Panc1 (cell line): ENCODE measurements around the gene CBARP. TPM values are rescaled to one million over a fixed set of nuclear protein-coding genes. Genes with fewer than 3 reads are reported as not detected.

ENCODE experiments used
- ATAC-seq: fragments of 200-7000 bp; cut with Tn5 transposase; 2 replicates; pipeline ENCODE4 v1.9.1; 2020; ENCODE audit warnings: mild to moderate bottlenecking, moderate library complexity
- BruUV-seq: library from RNA; stranded (reverse); fragments of 400-500 nt; replicated peaks from 2 replicates; lab custom pipeline; 2021; lab: Mats Ljungman, UMichigan
- CTCF ChIA-PET: fragments of 300-600 bp; sonication (Branson Sonifier 250); formaldehyde crosslinking; loops from one replicate; lab custom pipeline; 2022; ENCODE audit warnings: antibody characterized with exemption; lab: Charles Lee
- POLR2A ChIA-PET: fragments of 300-600 bp; sonication (Branson Sonifier 250); formaldehyde crosslinking; loops from one replicate; lab custom pipeline; 2022; ENCODE audit warnings: antibody characterized with exemption; lab: Charles Lee
- DNase-seq: peaks from one replicate; pipeline ENCODE4 v3.0.0-alpha.2; 2010; ENCODE audit warnings: low read depth, low spot score
- H3K27ac ChIP-seq: 2 replicates; pipeline ENCODE4 v1.5.1; 2011; ENCODE audit warnings: mild to moderate bottlenecking, low read length, inconsistent platforms
- H3K27me3 ChIP-seq: fragments of 200-500 bp; sonication (Bioruptor generic); 2 replicates; pipeline ENCODE4 v1.6.0; 2014; ENCODE audit warnings: low read length, inconsistent platforms; ENCODE audit not compliant: control insufficient read depth, insufficient read depth
- H3K36me3 ChIP-seq: fragments of 200-500 bp; sonication (Bioruptor generic); 2 replicates; pipeline ENCODE4 v1.5.1; 2014; ENCODE audit warnings: inconsistent platforms, mild to moderate bottlenecking, low read length, moderate library complexity; ENCODE audit not compliant: control insufficient read depth, insufficient read depth
- H3K4me1 ChIP-seq: 2 replicates; pipeline ENCODE4 v1.5.1; 2011; ENCODE audit warnings: inconsistent platforms, mild to moderate bottlenecking, low read length, moderate library complexity; ENCODE audit not compliant: control insufficient read depth, insufficient read depth
- H3K4me3 ChIP-seq, 2 experiments: 2 replicates each; pipeline ENCODE4 v1.5.1; 2011 to 2012; ENCODE audit warnings: low read depth in 2 of 2, low read length in 2 of 2, mild to moderate bottlenecking in 2 of 2, inconsistent platforms in 1 of 2, moderate library complexity in 1 of 2
- H3K9me3 ChIP-seq: fragments of 200-500 bp; sonication (Bioruptor generic); 2 replicates; pipeline ENCODE4 v1.5.1; 2014; ENCODE audit warnings: low read depth, mild to moderate bottlenecking, inconsistent platforms, low read length, moderate library complexity; ENCODE audit not compliant: control insufficient read depth, insufficient read depth
- CTCF ChIP-seq: fragments of 450-650 bp; IDR thresholded peaks from 2 replicates; pipeline ENCODE4 v1.5.1; 2017; ENCODE audit warnings: mild to moderate bottlenecking
- POLR2AphosphoS5 ChIP-seq: IDR thresholded peaks from 2 replicates; pipeline ENCODE4 v1.6.1; 2012; ENCODE audit warnings: mild to moderate bottlenecking, low read depth, low read length, moderate library complexity
- REST ChIP-seq, 2 experiments: IDR thresholded peaks; 2 replicates each; pipeline ENCODE4 v1.6.1; 2011 to 2012; ENCODE audit warnings: low read depth in 2 of 2, control low read depth in 1 of 2, low read length in 1 of 2, mild to moderate bottlenecking in 1 of 2, moderate library complexity in 1 of 2; ENCODE audit not compliant: insufficient read depth in 1 of 2
- SIN3A ChIP-seq: IDR thresholded peaks from 2 replicates; pipeline ENCODE4 v1.6.1; 2012; ENCODE audit warnings: low read depth, mild to moderate bottlenecking, low read length, moderate library complexity, borderline replicate concordance; ENCODE audit not compliant: insufficient read depth
- TCF7L2 ChIP-seq: IDR thresholded peaks from 2 replicates; pipeline ENCODE4 v1.6.1; 2011; ENCODE audit warnings: mild to moderate bottlenecking, low read depth, low read length, inconsistent platforms
- in situ Hi-C: cut with HindIII; loops from 2 replicates; pipeline ENCODE4 v1.10.0; 2016; ENCODE audit warnings: low sequenced_read_pairs, low pct_unique_long_range_greater_than_20kb
- intact Hi-C: fragments of 100-400 bp; cut with micrococcal nuclease; formaldehyde crosslinking; loops from one replicate; pipeline ENCODE4 v1.10.0; 2022; ENCODE audit not compliant: unreplicated experiment
- total RNA-seq: library from RNA; stranded (reverse); gene quantifications from one replicate; pipeline ENCODE4 v1.2.1, GENCODE V29; 2021; ENCODE audit not compliant: unreplicated experiment

Gene CBARP
- total RNA-seq, 1 experiment from 2014 or later, result 14.5 TPM

GRCh38 chr19:1263188-1263587 lies 25.4 kb upstream of the CBARP start:
- no TSS peak for BruUV-seq
- Histone ChIP-seq H3K27ac (peak overlapping the region; percentile 95), H3K9me3 (no peaks in the 10 kb centered on the region), H3K4me1 (peaks cover 52% of the 10 kb centered on the region), H3K4me3 (no peak overlapping the region), H3K36me3 (no peaks in the 10 kb centered on the region; the same call in 1 of the 2 replicates), H3K27me3 (no peaks in the 10 kb centered on the region)
- no peak for ATAC-seq
- ChIA-PET CTCF (no interaction called here), POLR2A (no interaction called here)
- TF ChIP-seq SIN3A (no peak), REST (IDR thresholded peaks at IDR 0.05; ENCODE audit: insufficient read depth in 1 of 2, low read depth in 2 of 2, low read length in 1 of 2) (no peak), POLR2AphosphoS5 (no peak), CTCF (no peak), TCF7L2 (no peak)
- intact Hi-C loops, result no loop called here
- no peak for DNase-seq
- in situ Hi-C loops, result no loop called here

DNA sequence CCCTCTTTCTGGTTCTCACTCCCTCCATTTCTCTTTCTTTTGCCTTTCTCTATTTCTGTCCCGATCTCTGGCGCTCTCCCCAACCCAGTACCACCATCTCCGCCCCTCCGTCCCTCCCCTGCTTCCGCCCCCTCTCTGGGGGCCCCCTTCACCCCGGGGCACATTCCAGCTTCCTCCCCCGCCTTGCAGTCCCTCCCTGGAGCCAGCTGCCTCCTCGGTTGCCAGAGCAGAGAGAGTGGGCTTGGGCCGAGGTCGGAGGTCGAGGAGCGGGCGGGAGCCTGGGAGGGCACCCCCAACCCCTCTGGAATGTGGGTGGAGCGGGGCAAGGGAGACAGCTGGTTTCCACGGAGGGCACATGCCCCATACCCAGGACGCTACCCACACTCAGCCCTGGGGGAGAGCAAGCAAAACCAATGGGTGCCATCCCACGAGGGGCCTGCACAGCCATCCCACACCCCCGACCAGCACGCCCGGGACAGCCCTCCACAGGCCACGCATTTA lies 24.9 kb upstream of the CBARP start:
- TF ChIP-seq REST (IDR thresholded peaks at IDR 0.05; ENCODE audit: insufficient read depth in 1 of 2, low read depth in 2 of 2, low read length in 1 of 2), result no peak
- TF ChIP-seq SIN3A, result no peak
- TF ChIP-seq CTCF, result no peak
- no peak for TF ChIP-seq POLR2AphosphoS5
- TF ChIP-seq TCF7L2, result no peak
- ChIA-PET CTCF (interaction anchor here (1.3 kb wide), 1 partner anchor 18 kb away, joined by 4 read pairs; no protein-coding TSS in a partner anchor), POLR2A (interaction anchor here (0.5 to 0.6 kb wide), 2 partner anchors 184 to 637 kb away, joined by 3 to 6 read pairs; no protein-coding TSS in a partner anchor)
- no peaks in the 10 kb centered on the region for H3K27me3 ChIP-seq
- no TSS peak for BruUV-seq
- ATAC-seq (no peak), DNase-seq (no peak)
- no peaks in the 10 kb centered on the region for H3K9me3 ChIP-seq
- no peaks in the 10 kb centered on the region; the same call in 1 of the 2 replicates for H3K36me3 ChIP-seq
- H3K4me1 ChIP-seq, result peaks cover 57% of the 10 kb centered on the region
- in situ Hi-C loops, result no loop called here
- peak overlapping the region; percentile 60 to 70 for H3K4me3 ChIP-seq
- peak overlapping the region; percentile 95 for H3K27ac ChIP-seq
- intact Hi-C loops, result no loop called here
